Adipose tissue (tissue), 3 donors: ENCODE results near the gene RPL13A. TPM values are rescaled to one million over a fixed set of nuclear protein-coding genes. Genes with fewer than 3 reads are reported as not detected.

Experiments used
- H3K27ac ChIP-seq: one replicate; pipeline ENCODE4 v1.5.1; 2013; ENCODE audit warnings: low read depth, low read length
- WGBS, 3 donors: extraction: QIAGEN DNeasy Blood & Tissue Kit; methylation state at CpG; one replicate each; pipeline ENCODE4 v1.1.7; 2013; 5-methylcytosine and 5-hydroxymethylcytosine counted together
- polyA plus RNA-seq, 3 donors: library from polyadenylated mRNA; stranded (reverse); fragments of 200-250 nt; gene quantifications; one replicate each; pipeline ENCODE4 v1.2.3, GENCODE V29; 2013
- donor health status: healthy with polysubstance abuse.
- donor health status: Bipolar disorder and iron deficiency.
- donor health status: healthy.

RPL13A gene
- polyA plus RNA-seq, 3 donors, result 3,139 to 5,659 (median 3,499) TPM

DNA sequence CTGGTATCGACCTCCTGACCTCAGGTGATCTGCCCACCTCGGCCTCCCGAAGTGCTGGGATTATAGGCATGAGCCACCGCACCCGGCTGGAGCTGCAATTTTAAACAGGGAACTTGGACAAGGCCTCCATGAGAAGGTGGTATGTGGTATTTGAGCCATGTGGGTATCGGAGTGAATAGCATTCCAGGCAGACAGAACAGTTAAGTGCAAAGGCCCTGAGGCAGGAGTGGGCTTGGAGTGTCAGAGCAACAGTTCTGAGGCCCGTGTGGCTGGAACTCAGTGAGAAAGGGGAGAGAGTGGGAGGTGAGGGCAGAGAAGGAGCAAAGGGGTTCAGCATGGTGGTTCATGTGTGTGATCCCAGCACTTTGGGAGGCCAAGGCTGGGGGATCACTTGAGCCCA lies 43.3 kb downstream of the RPL13A start:
- no peak overlapping the region for H3K27ac ChIP-seq
- WGBS, 3 donors, result 90 to 98% (median 92%) methylated on average over 7 of the region's 7 CpGs

DNA sequence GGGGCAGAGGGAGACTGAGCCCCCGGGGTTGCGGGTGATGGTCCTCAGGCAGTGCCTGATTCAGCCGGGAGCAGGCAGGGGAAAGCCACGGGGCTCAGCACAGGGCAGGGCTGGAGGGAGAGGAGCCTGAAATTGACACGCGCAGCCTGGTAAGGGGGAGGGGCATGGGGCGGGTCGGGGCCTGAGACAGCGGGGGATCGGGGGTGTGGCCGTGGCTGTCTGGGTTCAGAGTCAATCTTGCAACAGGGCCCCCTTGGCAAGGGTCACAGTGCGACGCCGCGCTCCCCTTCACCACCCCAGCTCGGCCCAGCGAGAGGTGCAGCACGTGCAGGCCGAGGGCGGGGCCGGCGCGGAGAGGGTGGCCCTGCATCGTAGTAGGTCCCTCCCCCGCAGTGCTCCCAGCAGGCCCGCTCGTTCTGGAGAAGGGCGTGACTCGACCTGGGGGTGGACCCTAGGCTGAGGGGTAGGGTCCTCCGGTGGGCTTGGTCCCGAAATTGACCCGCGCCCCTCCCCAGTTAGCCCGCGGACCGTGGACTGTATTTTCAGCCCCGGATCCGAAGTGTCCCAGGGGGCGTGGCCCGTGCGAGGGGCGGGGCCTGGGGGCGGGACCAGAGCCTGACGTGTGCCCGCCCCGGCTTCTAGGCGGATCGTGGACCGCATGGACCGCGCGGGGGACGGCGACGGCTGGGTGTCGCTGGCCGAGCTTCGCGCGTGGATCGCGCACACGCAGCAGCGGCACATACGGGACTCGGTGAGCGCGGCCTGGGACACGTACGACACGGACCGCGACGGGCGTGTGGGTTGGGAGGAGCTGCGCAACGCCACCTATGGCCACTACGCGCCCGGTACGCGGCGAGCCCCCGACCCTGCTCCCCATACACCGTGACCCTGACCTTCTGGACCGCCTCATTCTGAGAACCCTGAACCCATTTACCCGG lies 46.4 kb downstream of the RPL13A start:
- WGBS, 3 donors, result 4 to 14% (median 6%) methylated on average over 65 to 87 of the region's 87 CpGs

DNA sequence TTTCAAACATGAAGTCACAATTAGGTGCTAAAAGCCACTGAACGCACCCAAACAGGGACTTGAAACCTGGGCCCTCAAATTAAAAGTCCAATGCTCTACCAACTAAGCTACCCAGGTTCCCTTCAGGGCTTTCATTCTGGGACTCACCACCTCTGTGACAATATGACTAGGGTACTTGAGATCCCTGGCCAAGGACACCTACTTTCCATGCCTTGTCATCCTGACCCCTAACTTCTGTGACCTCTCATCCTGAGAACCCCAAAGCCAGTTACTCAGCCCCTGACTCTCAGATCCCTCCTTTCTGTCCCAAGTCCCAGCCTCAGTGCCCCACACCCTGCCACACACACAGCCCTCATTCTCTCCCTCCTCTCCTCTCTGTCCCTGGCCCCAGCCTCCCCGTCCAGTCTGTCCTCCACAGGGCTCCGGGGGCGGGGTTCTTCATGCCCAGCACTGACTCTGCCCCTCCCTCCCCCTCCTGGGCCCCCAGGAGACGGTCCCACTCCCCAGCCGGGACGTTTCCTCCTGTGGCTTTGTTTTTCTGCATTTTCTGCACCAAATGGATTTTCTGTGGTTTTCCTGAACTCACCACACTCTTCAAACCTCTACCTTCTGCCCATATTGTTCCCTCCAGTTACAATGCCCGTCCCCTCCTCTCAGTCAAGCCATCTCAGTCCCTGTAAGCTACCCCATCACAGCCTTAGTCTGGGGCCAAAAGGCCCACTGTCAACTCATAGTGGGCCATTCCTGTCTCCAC lies 47.4 kb downstream of the RPL13A start:
- H3K27ac ChIP-seq, result no peak overlapping the region
- 56 to 79% (median 63%) methylated on average over 8 of the region's 8 CpGs for WGBS, 3 donors

More for the DNA sequence above, 46.4 kb downstream of the RPL13A start:
- H3K27ac ChIP-seq, result no peak overlapping the region

DNA sequence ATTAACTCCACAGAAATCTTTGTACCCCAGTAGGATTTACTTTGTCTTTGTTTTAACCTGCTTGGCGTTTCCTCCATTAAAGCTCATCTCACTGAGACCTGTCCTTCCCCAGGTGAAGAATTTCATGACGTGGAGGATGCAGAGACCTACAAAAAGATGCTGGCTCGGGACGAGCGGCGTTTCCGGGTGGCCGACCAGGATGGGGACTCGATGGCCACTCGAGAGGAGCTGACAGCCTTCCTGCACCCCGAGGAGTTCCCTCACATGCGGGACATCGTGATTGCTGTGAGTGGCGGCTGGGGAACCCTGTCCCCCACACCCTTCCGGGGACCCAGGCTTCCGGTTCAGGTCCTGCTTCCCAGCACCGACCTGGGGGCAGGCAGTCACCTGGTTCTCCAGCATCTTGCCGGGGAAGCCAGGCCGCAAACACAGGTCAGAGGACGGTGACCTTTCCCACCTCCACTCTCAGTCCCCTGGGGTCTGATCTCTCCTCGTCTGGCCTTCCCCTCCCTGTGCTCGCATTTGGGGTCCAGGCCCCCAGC lies 49.6 kb downstream of the RPL13A start:
- WGBS, 3 donors, result 86 to 91% (median 88%) methylated on average over 19 to 22 of the region's 22 CpGs

DNA sequence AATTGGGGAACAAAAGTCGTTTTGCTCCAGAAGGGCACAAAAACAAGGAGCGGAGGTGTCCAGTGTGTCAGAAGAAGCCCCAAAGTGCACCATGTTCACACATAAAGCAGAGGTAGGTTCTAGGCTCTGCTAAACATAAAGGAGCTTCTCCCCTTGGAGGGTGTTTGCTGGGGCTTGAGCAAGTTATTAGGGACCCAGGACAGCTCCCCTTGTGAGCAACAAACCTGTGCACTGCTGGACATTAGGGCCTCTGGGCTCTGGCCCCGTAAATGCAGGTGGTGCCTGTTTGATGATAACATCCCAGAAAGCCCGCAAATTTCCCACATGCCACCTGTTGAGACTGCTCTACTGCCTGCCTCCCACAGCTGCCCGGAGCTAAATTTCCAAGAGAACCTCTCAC lies 51.2 kb downstream of the RPL13A start:
- no peak overlapping the region for H3K27ac ChIP-seq
- WGBS, 3 donors, result 70 to 90% (median 83%) methylated on average over 5 of the region's 5 CpGs

More for the DNA sequence above, 49.6 kb downstream of the RPL13A start:
- no peak overlapping the region for H3K27ac ChIP-seq

DNA sequence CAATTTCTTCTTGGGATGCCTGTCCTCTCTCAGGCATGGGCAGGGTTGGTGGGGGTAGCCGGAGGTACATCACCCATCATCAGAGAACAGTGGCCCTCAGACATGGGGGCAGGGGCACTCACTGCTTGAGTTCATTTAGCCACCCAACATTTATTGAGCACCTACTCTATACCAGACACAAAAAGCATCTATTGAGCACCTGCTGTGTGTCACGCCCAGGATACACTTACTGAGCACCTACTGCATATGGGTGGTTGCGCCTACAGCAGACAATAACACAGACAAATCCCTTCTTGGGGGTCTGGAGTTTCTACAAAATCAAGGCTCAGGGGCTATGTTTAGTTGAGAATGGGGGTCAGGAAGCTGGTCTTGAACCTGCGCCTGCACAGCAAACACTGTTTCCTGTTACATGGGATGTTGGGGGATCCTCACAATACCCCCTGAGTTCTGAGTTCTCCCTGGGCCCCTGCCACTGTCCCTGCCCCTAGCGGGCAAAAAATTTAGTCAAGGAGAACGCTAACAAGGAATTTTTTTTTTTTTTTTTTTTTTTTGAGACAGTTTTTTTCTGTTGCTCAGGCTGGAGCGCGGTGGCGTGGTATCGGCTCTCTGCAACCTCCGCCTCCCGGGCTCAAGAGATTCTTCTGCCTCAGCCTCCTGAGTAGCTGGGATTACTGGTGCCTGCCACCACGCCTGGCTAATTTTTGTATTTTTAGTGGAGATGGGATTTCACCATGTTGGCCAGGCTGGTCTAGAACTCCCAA lies 52.0 kb downstream of the RPL13A start:
- H3K27ac ChIP-seq, result no peak overlapping the region
- 95 to 97% (median 96%) methylated on average over 13 of the region's 13 CpGs for WGBS, 3 donors

Other genes with a start within 250 kb of the RPL13A start
- 1 to 10 TPM in 2 of 3 donors, under 1 TPM in 1; 0.90 to 1.6 (median 1.0) TPM for gene SLC6A16, start 162.4 kb upstream of the RPL13A start, polyA plus RNA-seq
- 10 to 100 TPM in 2 of 3 donors, 1 to 10 TPM in 1; 6.8 to 18.1 (median 10.6) TPM for gene CD37, start 152.2 kb upstream of the RPL13A start, polyA plus RNA-seq
- gene TEAD2, start 125.2 kb upstream of the RPL13A start, polyA plus RNA-seq, result 10 to 100 TPM; 19.3 to 37.7 (median 34.0) TPM
- under 1 TPM in 2 of 3 donors, not detected in 1; 0.21 to 0.61 TPM for gene DKKL1, start 123.7 kb upstream of the RPL13A start, polyA plus RNA-seq
- 1 to 10 TPM in 1 of 3 donors, not detected in 2; 1.9 TPM for gene KASH5, start 99.4 kb upstream of the RPL13A start, polyA plus RNA-seq
- gene PTH2, start 64.2 kb upstream of the RPL13A start, polyA plus RNA-seq, result not detected
- not detected for gene GFY, start 62.2 kb upstream of the RPL13A start, polyA plus RNA-seq
- gene SLC17A7, start 46.1 kb upstream of the RPL13A start, polyA plus RNA-seq, result 1 to 10 TPM in 2 of 3 donors, under 1 TPM in 1; 0.23 to 7.3 (median 1.5) TPM
- 10 to 100 TPM; 43.8 to 85.5 (median 50.3) TPM for gene PIH1D1, start 35.8 kb upstream of the RPL13A start, polyA plus RNA-seq
- 10 to 100 TPM; 24.1 to 31.4 (median 29.5) TPM for gene ALDH16A1, start 34.4 kb upstream of the RPL13A start, polyA plus RNA-seq
- 10 to 100 TPM in 1 of 3 donors, 1 to 10 TPM in 2; 2.6 to 20.5 (median 7.4) TPM for gene FLT3LG, start 13.4 kb upstream of the RPL13A start, polyA plus RNA-seq
- 1,000 to 10,000 TPM; 3,233 to 6,569 (median 4,953) TPM for gene RPS11, start 8.8 kb downstream of the RPL13A start, polyA plus RNA-seq
- gene FCGRT, start 25.1 kb downstream of the RPL13A start, polyA plus RNA-seq, result 100 to 1,000 TPM in 2 of 3 donors, 10 to 100 TPM in 1; 57.1 to 268 (median 264) TPM
- 10 to 100 TPM in 2 of 3 donors, 1 to 10 TPM in 1; 7.8 to 61.6 (median 33.7) TPM for gene RCN3, start 40.4 kb downstream of the RPL13A start, polyA plus RNA-seq
- 10 to 100 TPM; 61.0 to 95.7 (median 77.8) TPM for gene NOSIP, start 92.9 kb downstream of the RPL13A start, polyA plus RNA-seq
- gene PRRG2, start 93.7 kb downstream of the RPL13A start, polyA plus RNA-seq, result 10 to 100 TPM in 1 of 3 donors, 1 to 10 TPM in 2; 2.9 to 11.7 (median 3.0) TPM
- gene PRR12, start 103.6 kb downstream of the RPL13A start, polyA plus RNA-seq, result 10 to 100 TPM in 1 of 3 donors, 1 to 10 TPM in 2; 5.1 to 11.5 (median 7.3) TPM
- gene RRAS, start 152.5 kb downstream of the RPL13A start, polyA plus RNA-seq, result 100 to 1,000 TPM in 2 of 3 donors, 10 to 100 TPM in 1; 31.9 to 302 (median 198) TPM
- gene SCAF1, start 154.6 kb downstream of the RPL13A start, polyA plus RNA-seq, result 10 to 100 TPM; 12.7 to 23.5 (median 17.4) TPM
- gene IRF3, start 178.2 kb downstream of the RPL13A start, polyA plus RNA-seq, result 10 to 100 TPM; 45.8 to 76.0 (median 56.6) TPM
- 10 to 100 TPM; 14.1 to 18.4 (median 15.4) TPM for gene BCL2L12, start 178.3 kb downstream of the RPL13A start, polyA plus RNA-seq
- gene PRMT1, start 189.7 kb downstream of the RPL13A start, polyA plus RNA-seq, result 100 to 1,000 TPM in 2 of 3 donors, 10 to 100 TPM in 1; 80.2 to 153 (median 118) TPM
- gene ADM5, start 202.0 kb downstream of the RPL13A start, polyA plus RNA-seq, result 1 to 10 TPM; 1.0 to 2.5 (median 1.0) TPM
- 10 to 100 TPM in 1 of 3 donors, 1 to 10 TPM in 2; 1.8 to 12.1 (median 3.2) TPM for gene CPT1C, start 203.5 kb downstream of the RPL13A start, polyA plus RNA-seq